Measurements from ENCODE around the gene B3GALNT1. TPM values are rescaled to one million over a fixed set of nuclear protein-coding genes. Genes with fewer than 3 reads are reported as not detected.

The B3GALNT1 gene
- total and polyA plus RNA-seq, 2 experiments from 2014 or later: 11.7 to 22.5 TPM

DNA sequence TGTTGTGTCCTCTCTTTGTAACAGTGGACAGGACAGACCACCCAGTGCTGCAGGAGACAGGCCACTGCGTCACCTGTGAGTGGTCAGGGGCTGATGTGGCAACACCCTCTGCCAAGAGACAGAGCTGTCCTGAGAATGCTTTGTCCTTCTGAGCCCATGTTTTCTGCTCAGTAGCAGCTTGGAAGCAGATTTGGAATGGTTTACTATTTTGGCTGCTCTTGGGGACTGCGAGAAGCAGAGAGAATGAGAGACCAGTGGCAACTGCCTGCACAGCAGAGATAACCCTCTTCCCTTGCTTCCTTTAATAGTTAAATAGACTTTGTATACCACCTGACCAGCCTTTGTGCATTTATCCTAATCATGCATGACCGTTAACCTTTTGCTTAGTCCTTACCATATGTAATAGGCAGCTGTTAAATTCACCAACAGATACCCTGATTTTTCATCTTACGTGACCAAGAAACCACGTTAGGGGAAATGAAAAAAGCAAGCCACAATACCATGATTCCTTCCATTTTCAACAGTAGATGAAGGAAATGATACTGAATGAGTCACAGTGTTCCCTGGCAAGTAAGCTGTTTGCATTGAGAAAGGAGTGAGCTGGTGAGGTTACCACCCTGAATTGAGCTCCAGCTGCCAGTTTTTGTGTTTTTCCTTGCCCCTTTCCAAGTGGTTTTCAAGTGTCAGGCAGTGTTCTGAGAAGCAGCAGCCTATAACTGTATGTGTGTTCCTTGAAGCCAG, 35.5 kb downstream of the B3GALNT1 start:
- no peak overlapping the region for H3K4me3 ChIP-seq
- H3K27me3 ChIP-seq: no peaks in the 10 kb centered on the region
- no peaks in the 10 kb centered on the region for H3K79me2 ChIP-seq
- no peaks in the 10 kb centered on the region for H3K4me1 ChIP-seq (ENCODE audit: insufficient read depth)
- no peak overlapping the region for H3K4me2 ChIP-seq
- H3K27ac ChIP-seq: no peak overlapping the region
- TF ChIP-seq EZH2phosphoT487 (IDR thresholded peaks at IDR 0.05; ENCODE audit: low read depth, severe bottlenecking, unreplicated experiment) (no peak), EZH2 (IDR thresholded peaks at IDR 0.05; ENCODE audit: borderline replicate concordance) (no peak)
- TF ChIP-seq, protein P1, sequence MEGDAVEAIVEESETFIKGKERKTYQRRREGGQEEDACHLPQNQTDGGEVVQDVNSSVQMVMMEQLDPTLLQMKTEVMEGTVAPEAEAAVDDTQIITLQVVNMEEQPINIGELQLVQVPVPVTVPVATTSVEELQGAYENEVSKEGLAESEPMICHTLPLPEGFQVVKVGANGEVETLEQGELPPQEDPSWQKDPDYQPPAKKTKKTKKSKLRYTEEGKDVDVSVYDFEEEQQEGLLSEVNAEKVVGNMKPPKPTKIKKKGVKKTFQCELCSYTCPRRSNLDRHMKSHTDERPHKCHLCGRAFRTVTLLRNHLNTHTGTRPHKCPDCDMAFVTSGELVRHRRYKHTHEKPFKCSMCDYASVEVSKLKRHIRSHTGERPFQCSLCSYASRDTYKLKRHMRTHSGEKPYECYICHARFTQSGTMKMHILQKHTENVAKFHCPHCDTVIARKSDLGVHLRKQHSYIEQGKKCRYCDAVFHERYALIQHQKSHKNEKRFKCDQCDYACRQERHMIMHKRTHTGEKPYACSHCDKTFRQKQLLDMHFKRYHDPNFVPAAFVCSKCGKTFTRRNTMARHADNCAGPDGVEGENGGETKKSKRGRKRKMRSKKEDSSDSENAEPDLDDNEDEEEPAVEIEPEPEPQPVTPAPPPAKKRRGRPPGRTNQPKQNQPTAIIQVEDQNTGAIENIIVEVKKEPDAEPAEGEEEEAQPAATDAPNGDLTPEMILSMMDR (IDR thresholded peaks at IDR 0.05; ENCODE audit: poor library complexity): no peak
- 83% methylated on average over 5 of the region's 5 CpGs for WGBS (ENCODE audit: low lambda C conversion rate, missing lambda C conversion rate)
- no peak for DNase-seq (ENCODE audit: low spot score)
- H3K9me2 ChIP-seq (replicated peaks; ENCODE audit: insufficient read depth): no peaks in the 10 kb centered on the region
- H4K20me1 ChIP-seq (ENCODE audit: insufficient read depth, poor library complexity, severe bottlenecking): no peaks in the 10 kb centered on the region
- no peak overlapping the region for H2AFZ ChIP-seq
- H3K36me3 ChIP-seq (replicated peaks; ENCODE audit: insufficient read depth, low read depth): no peaks in the 10 kb centered on the region
- no peaks in the 10 kb centered on the region for H3K9me3 ChIP-seq (ENCODE audit: low read depth)

DNA sequence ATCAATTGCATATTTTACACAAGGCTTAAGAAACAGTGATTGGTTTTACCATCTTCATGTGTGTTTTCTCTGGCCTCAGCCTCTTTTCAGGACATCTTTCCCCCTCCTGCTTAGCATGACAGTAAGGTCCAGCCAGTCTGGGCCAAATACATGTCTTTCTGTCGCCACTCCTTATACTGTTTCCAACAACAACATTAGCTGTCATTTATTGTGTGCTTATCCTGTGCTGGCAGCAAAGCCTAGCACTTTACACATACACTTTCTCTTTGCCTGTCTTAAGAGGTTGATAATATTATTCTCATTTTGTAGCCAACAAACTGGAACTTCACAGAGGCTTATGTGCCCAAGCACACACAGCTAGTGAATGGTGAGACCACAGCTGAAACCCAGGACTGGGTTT, 37.8 kb downstream of the B3GALNT1 start:
- Histone ChIP-seq H3K9me2 (replicated peaks; ENCODE audit: insufficient read depth) (no peaks in the 10 kb centered on the region), H4K20me1 (ENCODE audit: insufficient read depth, poor library complexity, severe bottlenecking) (no peaks in the 10 kb centered on the region), H3K4me2 (no peak overlapping the region), H3K79me2 (no peaks in the 10 kb centered on the region), H3K9me3 (ENCODE audit: low read depth) (no peaks in the 10 kb centered on the region), H3K4me3 (no peak overlapping the region), H3K27me3 (no peaks in the 10 kb centered on the region), H2AFZ (no peak overlapping the region), H3K36me3 (replicated peaks; ENCODE audit: insufficient read depth, low read depth) (no peaks in the 10 kb centered on the region), H3K4me1 (ENCODE audit: insufficient read depth) (no peaks in the 10 kb centered on the region), H3K27ac (no peak overlapping the region)
- TF ChIP-seq EZH2phosphoT487 (IDR thresholded peaks at IDR 0.05; ENCODE audit: low read depth, severe bottlenecking, unreplicated experiment) (no peak), EZH2 (IDR thresholded peaks at IDR 0.05; ENCODE audit: borderline replicate concordance) (no peak)
- TF ChIP-seq, protein P1 (IDR thresholded peaks at IDR 0.05; ENCODE audit: poor library complexity): no peak
- no peak for DNase-seq (ENCODE audit: low spot score)
- WGBS (ENCODE audit: low lambda C conversion rate, missing lambda C conversion rate): 87% methylated on average over 1 of the region's 1 CpG

DNA sequence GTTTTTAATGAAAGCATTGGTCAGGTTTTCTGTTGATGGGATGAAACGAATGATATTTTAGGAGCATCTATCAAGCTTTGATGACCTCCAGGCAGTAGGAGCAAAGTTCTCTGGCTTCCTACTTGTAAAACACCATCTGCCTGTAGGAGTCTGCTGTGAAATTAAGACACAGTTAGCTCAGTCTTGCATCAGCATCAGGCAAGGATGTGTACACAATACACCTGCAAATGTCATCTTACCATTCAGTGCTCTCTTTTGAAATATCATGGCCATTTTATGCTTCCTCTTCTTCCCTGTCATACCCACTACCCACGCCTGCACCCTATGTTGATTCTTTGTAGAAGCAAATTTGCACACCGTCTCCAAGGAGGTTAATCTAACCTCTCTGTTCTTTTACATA, 38.2 kb downstream of the B3GALNT1 start:
- no peaks in the 10 kb centered on the region for H4K20me1 ChIP-seq (ENCODE audit: insufficient read depth, poor library complexity, severe bottlenecking)
- H3K27ac ChIP-seq: no peak overlapping the region
- H3K9me3 ChIP-seq (ENCODE audit: low read depth): no peaks in the 10 kb centered on the region
- H3K79me2 ChIP-seq: no peaks in the 10 kb centered on the region
- no peaks in the 10 kb centered on the region for H3K4me1 ChIP-seq (ENCODE audit: insufficient read depth)
- H3K9me2 ChIP-seq (replicated peaks; ENCODE audit: insufficient read depth): no peaks in the 10 kb centered on the region
- WGBS (ENCODE audit: low lambda C conversion rate, missing lambda C conversion rate): 93% methylated on average over 3 of the region's 3 CpGs
- H3K27me3 ChIP-seq: no peaks in the 10 kb centered on the region
- H3K4me2 ChIP-seq: no peak overlapping the region
- DNase-seq (ENCODE audit: low spot score): no peak
- H3K36me3 ChIP-seq (replicated peaks; ENCODE audit: insufficient read depth, low read depth): no peaks in the 10 kb centered on the region
- TF ChIP-seq EZH2 (IDR thresholded peaks at IDR 0.05; ENCODE audit: borderline replicate concordance) (no peak), EZH2phosphoT487 (IDR thresholded peaks at IDR 0.05; ENCODE audit: low read depth, severe bottlenecking, unreplicated experiment) (no peak)
- TF ChIP-seq, protein P1 (IDR thresholded peaks at IDR 0.05; ENCODE audit: poor library complexity): no peak
- H2AFZ ChIP-seq: no peak overlapping the region
- no peak overlapping the region for H3K4me3 ChIP-seq

All from hepatocyte (in vitro differentiated cells).